GM19324 (cell line): ENCODE data around the gene CDH4.
"Not testable (repeated sequence)": the region's sequence is repeated elsewhere in the genome, so short reads cannot be mapped to it uniquely, and the experiment has no call there.

Experiments used
- ATAC-seq: cut with Tn5 transposase; IDR thresholded peaks from one replicate; pipeline ENCODE4 v1.9.1; 2021; ENCODE audit warnings: mild to moderate bottlenecking, moderate library complexity; ENCODE audit not compliant: unreplicated experiment, low FRiP score

The CDH4 gene

GRCh38 chr20:61253264-61253639 lies 1.2 kb downstream of the CDH4 start:
- ATAC-seq: no peak

- no peak for ATAC-seq
Measured at GRCh38 chr20:61253640-61254511, 1.8 kb downstream of the CDH4 start.

- no peak for ATAC-seq
Measured at GRCh38 chr20:61254881-61255626, 3.0 kb downstream of the CDH4 start.

GRCh38 chr20:61256365-61256764 lies 4.3 kb downstream of the CDH4 start:
- no peak for ATAC-seq

GRCh38 chr20:61256824-61257223 lies 4.8 kb downstream of the CDH4 start:
- no peak for ATAC-seq

GRCh38 chr20:61257611-61258010 lies 5.5 kb downstream of the CDH4 start:
- ATAC-seq: no peak

GRCh38 chr20:61259741-61260140 lies 7.7 kb downstream of the CDH4 start:
- no peak for ATAC-seq

- ATAC-seq: no peak
Measured at GRCh38 chr20:61260905-61261304, 8.8 kb downstream of the CDH4 start.

- ATAC-seq: no peak
Measured at GRCh38 chr20:61262036-61262435, 10.0 kb downstream of the CDH4 start.

- ATAC-seq: no peak
Measured at GRCh38 chr20:61262514-61262913, 10.5 kb downstream of the CDH4 start.

- no peak for ATAC-seq
Measured at GRCh38 chr20:61263084-61263695, 11.1 kb downstream of the CDH4 start.

- ATAC-seq: no peak
Measured at GRCh38 chr20:61263938-61264337, 11.9 kb downstream of the CDH4 start.

- no peak for ATAC-seq
Measured at GRCh38 chr20:61267241-61267640, 15.2 kb downstream of the CDH4 start.

- ATAC-seq: no peak
Measured at GRCh38 chr20:61268024-61268423, 16.0 kb downstream of the CDH4 start.

GRCh38 chr20:61271312-61272231 lies 19.5 kb downstream of the CDH4 start:
- ATAC-seq: no peak

- not testable (repeated sequence) for ATAC-seq
Measured at GRCh38 chr20:61273024-61273423, 21.0 kb downstream of the CDH4 start.

- ATAC-seq: not testable (repeated sequence)
Measured at GRCh38 chr20:61273666-61274065, 21.6 kb downstream of the CDH4 start.

- no peak for ATAC-seq
Measured at GRCh38 chr20:61274326-61274725, 22.3 kb downstream of the CDH4 start.

GRCh38 chr20:61278296-61278695 lies 26.2 kb downstream of the CDH4 start:
- ATAC-seq: no peak

- no peak for ATAC-seq
Measured at GRCh38 chr20:61279621-61280150, 27.6 kb downstream of the CDH4 start.
